Cortex of kidney (tissue), 1 donor: ENCODE data around the gene STEAP3.
"Not testable (repeated sequence)": the region's sequence is repeated elsewhere in the genome, so short reads cannot be mapped to it uniquely, and the experiment has no call there.

Source experiments
- DNase-seq: peaks from one replicate; lab custom pipeline; 2025; lab: John Stamatoyannopoulos, UW

Gene STEAP3

GRCh38 chr2:119261493-119262225, 38.0 kb downstream of the STEAP3 start:
- DNase-seq, result no peak

GRCh38 chr2:119263025-119263424, 39.4 kb downstream of the STEAP3 start:
- DNase-seq, result no peak

- no peak for DNase-seq
Measured at GRCh38 chr2:119263656-119264055, 40.0 kb downstream of the STEAP3 start.

GRCh38 chr2:119264781-119265692, 41.4 kb downstream of the STEAP3 start:
- DNase-seq, result no peak

- DNase-seq, result no peak
Measured at GRCh38 chr2:119265693-119266066, 42.0 kb downstream of the STEAP3 start.

- no peak for DNase-seq
Measured at GRCh38 chr2:119266091-119266589, 42.5 kb downstream of the STEAP3 start.

DNA sequence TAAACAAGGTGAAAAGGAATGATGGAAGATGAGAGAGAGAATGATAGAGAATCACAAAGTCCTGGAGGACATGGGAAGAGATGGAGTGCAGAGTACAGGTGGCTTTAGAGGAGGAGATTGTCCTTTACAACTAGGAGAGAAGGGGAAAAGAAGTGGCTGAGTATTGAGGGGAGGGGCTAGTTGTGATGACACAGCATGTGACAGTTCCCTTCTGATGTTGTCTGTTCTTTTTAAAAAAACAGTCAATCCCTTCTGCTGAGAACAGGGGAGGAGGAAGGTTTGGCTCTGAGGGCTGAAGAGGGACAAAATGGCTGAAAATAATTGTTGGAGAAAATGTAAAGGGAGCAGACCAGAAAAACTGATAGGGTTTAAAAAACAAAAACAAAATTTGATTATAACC, 44.0 kb downstream of the STEAP3 start:
- DNase-seq, result no peak

- DNase-seq, result no peak
Measured at GRCh38 chr2:119276864-119277263, 53.2 kb downstream of the STEAP3 start.

GRCh38 chr2:119278385-119278784, 54.8 kb downstream of the STEAP3 start:
- DNase-seq, result not testable (repeated sequence)

- DNase-seq, result no peak
Measured at GRCh38 chr2:119278946-119279345, 55.3 kb downstream of the STEAP3 start.

- DNase-seq, result no peak
Measured at GRCh38 chr2:119279666-119280065, 56.0 kb downstream of the STEAP3 start.

GRCh38 chr2:119280680-119281079, 57.0 kb downstream of the STEAP3 start:
- no peak for DNase-seq

- DNase-seq, result no peak
Measured at GRCh38 chr2:119282146-119282995, 58.7 kb downstream of the STEAP3 start.

GRCh38 chr2:119282996-119283511, 59.4 kb downstream of the STEAP3 start:
- no peak for DNase-seq

DNA sequence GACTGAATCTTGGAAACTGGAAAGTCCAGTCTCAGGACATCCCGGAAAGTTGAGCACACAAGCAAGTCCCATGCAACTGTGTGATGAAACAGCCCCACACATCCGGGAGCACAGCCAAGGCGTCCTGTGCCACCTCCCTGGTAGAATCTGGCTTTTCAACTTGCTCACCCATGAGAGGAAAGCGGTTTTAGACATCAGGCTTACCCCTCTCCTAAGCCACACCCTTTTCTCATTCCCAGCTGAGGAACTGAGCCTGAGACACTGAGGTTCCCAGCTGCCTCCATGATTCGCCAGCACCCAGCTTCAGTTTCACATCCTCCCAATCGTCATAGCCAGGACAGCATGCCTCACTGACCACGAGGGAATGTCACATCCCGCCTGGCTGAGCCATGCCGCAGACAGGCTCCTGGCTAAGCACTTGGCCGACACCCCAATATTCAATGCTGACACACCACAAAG, 60.3 kb downstream of the STEAP3 start:
- DNase-seq, result no peak

DNA sequence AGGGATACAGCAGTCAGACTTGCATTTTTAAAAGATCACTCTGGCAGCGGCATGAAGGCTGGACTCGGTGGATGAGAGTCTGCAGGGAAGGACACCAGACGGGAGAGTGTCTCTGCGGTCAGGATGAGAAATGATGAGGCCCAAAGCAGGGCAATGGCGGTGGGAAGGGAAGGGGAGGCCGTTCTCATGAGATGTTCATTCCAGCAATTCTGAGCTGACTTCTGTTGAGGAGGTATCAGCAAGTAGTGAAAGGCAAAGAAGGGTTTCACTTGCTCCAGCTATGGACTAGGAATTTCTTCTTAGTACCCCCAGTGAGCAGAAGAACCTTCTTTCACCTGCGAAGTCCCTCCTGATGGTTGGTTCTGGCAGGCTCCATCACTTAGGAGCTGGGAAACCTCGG, 63.0 kb downstream of the STEAP3 start:
- DNase-seq, result no peak

DNA sequence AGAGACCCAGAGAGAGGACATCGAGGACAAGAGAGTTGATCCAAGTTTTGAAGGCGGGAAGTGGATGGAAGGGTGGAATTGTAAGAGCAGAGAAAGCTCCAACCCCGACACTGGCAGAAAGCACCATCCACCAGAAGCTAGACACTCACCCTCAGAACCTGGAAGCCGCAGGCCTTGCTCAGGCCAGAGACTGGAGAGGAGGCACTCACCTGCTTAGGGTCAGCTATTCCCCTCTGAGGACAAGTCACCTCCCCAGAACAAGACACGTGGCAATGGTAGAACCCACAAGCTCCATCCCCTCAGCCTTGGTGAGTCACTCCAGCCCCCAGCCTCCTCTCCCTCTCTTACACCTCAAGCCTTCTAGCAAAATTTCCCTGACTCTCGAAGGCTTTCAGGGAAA, 64.9 kb downstream of the STEAP3 start:
- DNase-seq, result no peak

GRCh38 chr2:119289093-119289492, 65.5 kb downstream of the STEAP3 start:
- no peak for DNase-seq

DNA sequence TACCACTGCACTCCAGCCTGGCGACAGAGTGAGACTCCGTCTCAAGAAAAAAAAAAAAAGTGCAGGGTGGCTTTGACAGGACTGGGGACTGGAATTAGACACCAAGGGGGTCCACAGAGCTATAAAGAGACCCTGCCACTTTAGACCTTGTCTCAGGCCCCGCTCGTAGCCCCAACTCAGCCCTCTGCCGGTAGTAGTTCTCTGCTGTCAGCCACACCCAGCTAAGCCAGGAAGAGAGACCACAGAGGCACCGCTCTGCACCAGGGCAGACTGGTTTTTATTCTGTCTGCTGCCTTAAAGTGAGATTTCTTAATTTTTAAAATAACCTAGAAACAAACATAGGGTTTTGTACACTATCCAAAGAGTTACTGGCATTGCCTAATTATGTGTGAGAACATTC, 66.0 kb downstream of the STEAP3 start:
- DNase-seq, result no peak

GRCh38 chr2:119290859-119291587, 67.4 kb downstream of the STEAP3 start:
- DNase-seq, result no peak

DNA sequence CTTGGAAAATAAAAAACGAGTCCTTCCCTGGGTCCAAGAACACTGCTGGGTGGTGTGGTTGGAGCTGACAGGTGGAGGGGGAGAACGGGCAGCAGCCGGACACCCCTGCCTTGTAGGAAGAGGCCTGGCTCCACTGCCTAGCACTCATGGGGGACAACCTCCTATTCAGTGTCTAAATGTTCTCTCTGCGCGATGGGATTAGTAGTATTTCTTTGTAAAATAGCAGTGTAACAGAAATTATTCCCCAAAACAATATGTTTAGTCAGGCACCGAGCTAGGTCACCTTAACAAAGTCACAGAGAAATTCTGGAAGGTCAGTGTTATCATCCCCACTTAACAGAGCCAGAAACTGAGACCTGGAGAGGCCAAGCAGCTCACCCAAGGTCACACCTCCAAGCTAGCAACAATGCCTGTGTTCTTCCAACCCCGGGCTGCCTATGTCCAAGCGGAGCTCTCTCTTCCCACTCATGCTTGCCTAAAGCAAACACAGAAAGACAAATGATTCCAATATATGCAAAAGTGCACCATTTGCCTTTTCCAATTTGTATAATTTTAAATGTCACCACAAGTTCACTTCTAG, 68.0 kb downstream of the STEAP3 start:
- no peak for DNase-seq
